ENCODE data around the gene CEP44. TPM values are rescaled to one million over a fixed set of nuclear protein-coding genes. Genes with fewer than 3 reads are reported as not detected.
"Not testable (repeated sequence)": the region's sequence is repeated elsewhere in the genome, so short reads cannot be mapped to it uniquely, and the experiment has no call there.

Gene CEP44
- total RNA-seq, 1 donor from 2014 or later = 17.8 TPM

DNA sequence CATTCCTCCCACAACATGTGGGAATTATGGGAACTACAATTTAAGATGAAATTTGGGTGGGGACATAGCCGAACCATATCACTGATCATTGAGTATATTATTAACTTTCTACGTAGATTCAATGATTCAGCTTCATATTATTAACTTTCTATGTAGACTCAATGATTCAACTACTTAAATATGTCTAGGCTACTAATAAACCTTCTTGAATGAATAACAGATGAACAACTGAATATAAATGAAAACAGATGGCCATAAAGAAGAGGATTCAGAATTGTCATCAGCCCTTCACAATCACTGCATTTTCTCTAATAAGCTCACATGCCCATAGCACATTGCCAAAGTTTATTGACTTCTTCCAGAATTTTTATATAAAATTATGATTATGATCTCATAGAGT, 57.0 kb downstream of the CEP44 start:
- no peak overlapping the region for H3K4me3 ChIP-seq (ENCODE audit: low read depth, low read length)
- TF ChIP-seq, protein P1, sequence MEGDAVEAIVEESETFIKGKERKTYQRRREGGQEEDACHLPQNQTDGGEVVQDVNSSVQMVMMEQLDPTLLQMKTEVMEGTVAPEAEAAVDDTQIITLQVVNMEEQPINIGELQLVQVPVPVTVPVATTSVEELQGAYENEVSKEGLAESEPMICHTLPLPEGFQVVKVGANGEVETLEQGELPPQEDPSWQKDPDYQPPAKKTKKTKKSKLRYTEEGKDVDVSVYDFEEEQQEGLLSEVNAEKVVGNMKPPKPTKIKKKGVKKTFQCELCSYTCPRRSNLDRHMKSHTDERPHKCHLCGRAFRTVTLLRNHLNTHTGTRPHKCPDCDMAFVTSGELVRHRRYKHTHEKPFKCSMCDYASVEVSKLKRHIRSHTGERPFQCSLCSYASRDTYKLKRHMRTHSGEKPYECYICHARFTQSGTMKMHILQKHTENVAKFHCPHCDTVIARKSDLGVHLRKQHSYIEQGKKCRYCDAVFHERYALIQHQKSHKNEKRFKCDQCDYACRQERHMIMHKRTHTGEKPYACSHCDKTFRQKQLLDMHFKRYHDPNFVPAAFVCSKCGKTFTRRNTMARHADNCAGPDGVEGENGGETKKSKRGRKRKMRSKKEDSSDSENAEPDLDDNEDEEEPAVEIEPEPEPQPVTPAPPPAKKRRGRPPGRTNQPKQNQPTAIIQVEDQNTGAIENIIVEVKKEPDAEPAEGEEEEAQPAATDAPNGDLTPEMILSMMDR (conservative IDR thresholded peaks at IDR 0.05; ENCODE audit: low read depth, low read length) = no peak
- DNase-seq (ENCODE audit: low read depth) = no peak

DNA sequence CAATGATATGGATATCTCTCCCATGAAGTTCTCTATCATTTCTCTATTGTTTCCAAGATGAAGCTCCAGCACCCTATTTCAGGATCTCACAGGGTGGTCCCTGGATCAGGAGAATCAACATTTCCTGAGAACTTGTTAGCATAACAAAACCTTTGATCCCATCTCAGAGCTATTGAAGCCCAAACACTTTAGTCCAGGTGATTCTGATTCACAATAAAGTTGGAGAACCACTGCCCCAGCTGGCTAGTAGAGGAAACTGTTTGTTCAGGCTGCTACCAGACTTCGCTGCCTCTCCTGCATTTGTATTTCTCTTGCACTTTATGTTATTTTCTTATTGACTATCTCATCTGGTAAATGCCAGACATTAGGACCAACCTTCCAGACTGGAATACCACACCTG, 65.4 kb downstream of the CEP44 start:
- no peak for DNase-seq (ENCODE audit: low read depth)
- no peak overlapping the region for H3K4me3 ChIP-seq (ENCODE audit: low read depth, low read length)
- TF ChIP-seq, protein P1 (conservative IDR thresholded peaks at IDR 0.05; ENCODE audit: low read depth, low read length) = no peak

DNA sequence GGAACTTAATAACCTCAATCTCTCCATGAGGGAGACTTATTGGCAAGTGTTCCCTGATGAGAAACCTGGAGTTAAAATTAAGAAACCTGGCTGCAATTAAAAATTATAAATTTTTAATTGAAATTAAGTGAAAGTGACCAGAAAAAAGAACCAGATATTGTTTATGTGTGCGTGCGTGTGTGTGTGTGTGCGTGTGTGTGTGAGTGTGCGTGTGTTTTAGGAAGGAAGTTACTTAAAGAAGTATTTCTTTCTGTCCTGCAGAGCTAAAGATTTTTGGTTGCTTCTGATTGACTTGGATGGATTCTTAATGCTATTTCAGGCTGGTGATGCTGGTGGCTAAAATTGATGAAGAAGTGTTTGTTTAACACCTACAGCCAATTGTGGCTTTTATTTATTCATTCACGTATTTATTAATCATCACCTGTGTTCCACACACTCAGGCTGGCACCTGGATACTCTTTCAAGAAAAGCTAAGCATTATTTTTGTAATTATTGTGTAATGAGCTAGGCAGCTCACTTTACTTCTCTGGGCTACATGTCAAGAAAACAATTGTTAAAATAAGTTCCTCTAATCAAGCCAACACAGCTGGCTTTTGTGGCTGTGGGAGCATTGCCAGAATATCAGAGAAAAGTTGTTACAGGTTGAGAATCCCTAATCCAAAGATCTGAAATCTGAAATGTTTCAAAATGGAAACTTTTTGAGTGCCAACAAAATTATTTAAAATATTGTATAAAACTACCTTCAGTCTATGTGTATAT, 68.5 kb downstream of the CEP44 start:
- DNase-seq (ENCODE audit: low read depth) = no peak
- no peak overlapping the region for H3K4me3 ChIP-seq (ENCODE audit: low read depth, low read length)
- TF ChIP-seq, protein P1 (conservative IDR thresholded peaks at IDR 0.05; ENCODE audit: low read depth, low read length) = no peak

DNA sequence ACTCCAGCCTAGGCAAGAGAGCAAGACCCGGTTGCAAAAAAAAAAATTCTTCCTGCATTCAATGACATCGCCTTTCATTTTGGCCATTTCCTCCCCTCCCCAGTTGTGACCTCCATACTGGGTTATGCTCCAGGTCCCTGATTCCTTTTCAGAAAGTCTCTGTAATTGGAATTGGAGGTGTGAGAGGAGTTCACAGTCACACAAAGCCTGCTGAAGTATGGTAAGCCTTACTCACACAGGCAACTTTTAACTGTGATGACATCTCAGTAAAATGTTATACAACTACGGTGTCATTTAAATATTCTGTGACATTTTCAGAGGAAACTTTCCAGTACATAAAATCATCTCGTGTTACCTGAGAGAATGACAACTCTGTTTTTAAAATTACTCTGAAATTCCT, 73.6 kb downstream of the CEP44 start:
- DNase-seq (ENCODE audit: low read depth) = no peak
- TF ChIP-seq, protein P1 (conservative IDR thresholded peaks at IDR 0.05; ENCODE audit: low read depth, low read length) = no peak
- H3K4me3 ChIP-seq (ENCODE audit: low read depth, low read length) = no peak overlapping the region

DNA sequence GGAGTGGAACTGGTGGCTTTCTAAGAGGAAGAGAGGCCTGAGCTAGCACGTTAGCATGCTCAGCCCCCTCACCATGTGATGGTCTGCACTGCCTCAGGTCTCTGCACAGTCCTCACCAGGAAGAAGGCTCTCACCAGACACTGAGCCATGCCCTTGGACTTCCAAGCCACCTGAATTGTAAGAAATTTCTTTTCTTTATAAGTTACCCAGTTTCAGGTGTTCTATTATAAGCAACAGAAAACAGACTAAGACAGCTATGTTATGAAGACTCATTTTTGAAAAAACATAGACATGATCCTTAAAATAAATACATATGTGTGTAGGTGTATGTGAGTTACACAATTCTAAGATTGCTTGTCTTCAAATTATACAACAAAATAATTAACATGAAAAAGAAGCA, 74.7 kb downstream of the CEP44 start:
- TF ChIP-seq, protein P1 (conservative IDR thresholded peaks at IDR 0.05; ENCODE audit: low read depth, low read length) = no peak
- DNase-seq (ENCODE audit: low read depth) = no peak
- no peak overlapping the region for H3K4me3 ChIP-seq (ENCODE audit: low read depth, low read length)

DNA sequence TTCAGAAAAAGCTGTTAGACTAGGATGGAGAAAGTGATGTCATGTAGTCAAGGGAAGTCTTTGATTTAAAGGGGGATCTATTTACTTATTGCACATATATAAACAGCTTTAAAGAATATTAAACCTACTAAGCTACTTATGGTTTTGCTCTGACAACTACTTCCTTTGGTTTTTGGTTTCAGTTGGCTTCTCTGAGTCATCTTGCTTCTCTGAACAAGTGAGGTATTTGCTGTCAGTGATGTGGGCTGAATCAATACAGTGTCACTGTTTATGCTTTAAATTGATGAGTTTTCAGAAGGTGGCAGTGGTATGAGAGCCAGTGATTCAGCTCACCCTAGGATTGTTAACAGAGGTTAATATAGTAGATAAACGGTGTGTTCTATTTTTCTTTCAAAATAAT, 75.1 kb downstream of the CEP44 start:
- TF ChIP-seq, protein P1 (conservative IDR thresholded peaks at IDR 0.05; ENCODE audit: low read depth, low read length) = no peak
- DNase-seq (ENCODE audit: low read depth) = peak; percentile 36
- no peak overlapping the region for H3K4me3 ChIP-seq (ENCODE audit: low read depth, low read length)

GRCh38 chr4:174362340-174362739, 78.6 kb downstream of the CEP44 start:
- DNase-seq (ENCODE audit: low read depth) = no peak
- H3K4me3 ChIP-seq (ENCODE audit: low read depth, low read length) = no peak overlapping the region
- TF ChIP-seq, protein P1 (conservative IDR thresholded peaks at IDR 0.05; ENCODE audit: low read depth, low read length) = no peak

DNA sequence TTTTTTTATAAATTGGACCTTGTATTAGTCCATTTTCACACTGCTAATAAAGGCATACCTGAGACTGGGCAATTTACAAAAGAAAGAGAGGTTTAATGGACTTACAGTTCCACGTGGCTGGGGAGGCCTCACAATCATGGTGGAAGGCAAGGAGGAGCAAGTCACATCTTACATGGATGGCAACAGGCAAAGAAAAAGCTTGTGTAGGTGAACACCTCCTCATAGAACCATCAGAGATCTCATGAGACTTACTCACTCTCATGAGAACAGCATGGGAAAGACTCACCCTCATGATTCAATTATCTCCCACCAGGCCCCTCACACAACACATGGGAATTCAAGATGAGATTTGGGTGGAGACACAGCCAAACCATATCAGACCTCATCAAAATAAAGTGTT, 80.1 kb downstream of the CEP44 start:
- not testable (repeated sequence) for H3K4me3 ChIP-seq (ENCODE audit: low read depth, low read length)

More for the DNA sequence above, 80.1 kb downstream of the CEP44 start:
- not testable (repeated sequence) for DNase-seq (ENCODE audit: low read depth)

All from epithelial cell of proximal tubule (primary cell).